H9 (cell line): Measurements from ENCODE around the gene LPAR2. TPM values are rescaled to one million over a fixed set of nuclear protein-coding genes. Genes with fewer than 3 reads are reported as not detected.

Source experiments
- DNase-seq: peaks from one replicate; pipeline ENCODE4 v3.0.0-alpha.2; 2017
- H2AFZ ChIP-seq: one replicate; pipeline ENCODE4 v1.6.1; 2013; ENCODE audit warnings: mild to moderate bottlenecking, low read length, control low read depth, moderate library complexity
- H2AK5ac ChIP-seq: 2 replicates; pipeline ENCODE4 v1.6.1; 2013; ENCODE audit warnings: low read length, control low read depth, mixed read lengths; ENCODE audit not compliant: insufficient read length
- H2BK120ac ChIP-seq: one replicate; pipeline ENCODE4 v1.6.1; 2013; ENCODE audit warnings: low read depth, mild to moderate bottlenecking, low read length, control low read depth, inconsistent platforms; ENCODE audit not compliant: poor library complexity, severe bottlenecking
- H2BK12ac ChIP-seq: 2 replicates; pipeline ENCODE4 v1.6.1; 2013; ENCODE audit warnings: low read length, control low read depth, mixed read lengths, low read depth; ENCODE audit not compliant: insufficient read length
- H2BK15ac ChIP-seq: 2 replicates; pipeline ENCODE4 v1.6.1; 2013; ENCODE audit warnings: low read depth, low read length, control low read depth
- H2BK20ac ChIP-seq: one replicate; pipeline ENCODE4 v1.6.1; 2013; ENCODE audit warnings: low read depth, mild to moderate bottlenecking, low read length, control low read depth, inconsistent platforms; ENCODE audit not compliant: poor library complexity, severe bottlenecking
- H2BK5ac ChIP-seq: 2 replicates; pipeline ENCODE4 v1.6.1; 2013; ENCODE audit warnings: low read length, control low read depth, mixed read lengths; ENCODE audit not compliant: insufficient read length
- H3K14ac ChIP-seq: 2 replicates; pipeline ENCODE4 v1.6.1; 2013; ENCODE audit warnings: low read length, control low read depth; ENCODE audit not compliant: insufficient read depth
- H3K18ac ChIP-seq: 2 replicates; pipeline ENCODE4 v1.6.1; 2013; ENCODE audit warnings: low read depth, mild to moderate bottlenecking, mixed read lengths, low read length, control low read depth; ENCODE audit not compliant: insufficient read length
- H3K23ac ChIP-seq: 2 replicates; pipeline ENCODE4 v1.6.1; 2013; ENCODE audit warnings: low read length, control low read depth, mixed read lengths, low read depth; ENCODE audit not compliant: insufficient read length
- H3K23me2 ChIP-seq: 2 replicates; pipeline ENCODE4 v1.6.1; 2013; ENCODE audit warnings: low read depth, mild to moderate bottlenecking, mixed read lengths, low read length, control low read depth; ENCODE audit not compliant: insufficient read length, poor library complexity, severe bottlenecking
- H3K27ac ChIP-seq: 2 replicates; pipeline ENCODE4 v1.5.1; 2013; ENCODE audit warnings: low read length, control low read depth, mixed read lengths, low read depth; ENCODE audit not compliant: insufficient read length
- H3K27me3 ChIP-seq: 2 replicates; pipeline ENCODE4 v1.6.1; 2013; ENCODE audit warnings: low read length, control low read depth, inconsistent platforms; ENCODE audit not compliant: insufficient read depth
- H3K4ac ChIP-seq: 2 replicates; pipeline ENCODE4 v1.6.1; 2013; ENCODE audit warnings: low read depth, mild to moderate bottlenecking, control low read depth, inconsistent platforms, low read length, moderate library complexity
- H3K4me1 ChIP-seq: 2 replicates; pipeline ENCODE4 v1.6.1; 2013; ENCODE audit warnings: low read length, control low read depth, inconsistent platforms; ENCODE audit not compliant: insufficient read depth
- H3K4me2 ChIP-seq: 2 replicates; pipeline ENCODE4 v1.6.1; 2013; ENCODE audit warnings: low read length, control low read depth, mixed read lengths; ENCODE audit not compliant: insufficient read length, insufficient read depth
- H3K56ac ChIP-seq: 2 replicates; pipeline ENCODE4 v1.6.1; 2013; ENCODE audit warnings: low read depth, mild to moderate bottlenecking, mixed read lengths, low read length, control low read depth; ENCODE audit not compliant: insufficient read length
- H3K79me1 ChIP-seq: 2 replicates; pipeline ENCODE4 v1.6.1; 2013; ENCODE audit warnings: low read depth, mild to moderate bottlenecking, moderate library complexity, low read length, control low read depth, inconsistent platforms; ENCODE audit not compliant: insufficient read depth, poor library complexity, severe bottlenecking
- H3K79me2 ChIP-seq: 2 replicates; pipeline ENCODE4 v1.6.1; 2013; ENCODE audit warnings: low read length, control low read depth, inconsistent platforms; ENCODE audit not compliant: insufficient read depth
- H3K9ac ChIP-seq: 2 replicates; pipeline ENCODE4 v1.6.1; 2013; ENCODE audit warnings: low read length, control low read depth, mixed read lengths; ENCODE audit not compliant: insufficient read length; ENCODE audit errors: extremely low read depth
- H3K9me3 ChIP-seq: one replicate; pipeline ENCODE4 v1.6.1; 2013; ENCODE audit warnings: low read depth, low read length, inconsistent platforms; ENCODE audit not compliant: control insufficient read depth
- H3T11ph ChIP-seq: one replicate; pipeline ENCODE4 v1.6.1; 2013; ENCODE audit warnings: mild to moderate bottlenecking, low read length, control low read depth, inconsistent platforms
- H4K20me1 ChIP-seq: one replicate; pipeline ENCODE4 v1.6.1; 2013; ENCODE audit not compliant: control insufficient read depth, insufficient read length, insufficient read depth
- H4K5ac ChIP-seq: 2 replicates; pipeline ENCODE4 v1.6.1; 2013; ENCODE audit warnings: low read depth, mild to moderate bottlenecking, mixed read lengths, low read length, control low read depth; ENCODE audit not compliant: insufficient read length
- H4K8ac ChIP-seq: replicated peaks from 2 replicates; pipeline ENCODE4 v1.6.1; 2013; ENCODE audit warnings: low read length, control low read depth, mixed read lengths, low read depth; ENCODE audit not compliant: insufficient read length
- H4K91ac ChIP-seq: 2 replicates; pipeline ENCODE4 v1.6.1; 2013; ENCODE audit warnings: low read depth, mild to moderate bottlenecking, moderate library complexity, mixed read lengths, low read length, control low read depth; ENCODE audit not compliant: insufficient read length
- H3K27ac Mint-ChIP-seq, 3 experiments: 2 replicates in 2 of 3; 3 replicates in 1 of 3; pipeline ENCODE4 v1.8.0; 2020 to 2021; ENCODE audit warnings: mixed read lengths in 3 of 3, mild to moderate bottlenecking in 1 of 3, moderate library complexity in 1 of 3
- H3K27me3 Mint-ChIP-seq: 2 replicates; pipeline ENCODE4 v1.8.0; 2021; ENCODE audit warnings: low read depth, mild to moderate bottlenecking, moderate library complexity, mixed read lengths
- H3K36me3 Mint-ChIP-seq, 3 experiments: 2 replicates in 2 of 3; 3 replicates in 1 of 3; pipeline ENCODE4 v1.8.0; 2020 to 2021; ENCODE audit warnings: low read depth in 3 of 3, mixed read lengths in 3 of 3; ENCODE audit not compliant: insufficient read depth in 1 of 3
- H3K4me1 Mint-ChIP-seq, 2 experiments: 2 replicates each; pipeline ENCODE4 v1.8.0; 2020; ENCODE audit warnings: mixed read lengths in 2 of 2
- H3K4me3 Mint-ChIP-seq, 2 experiments: 2 replicates in 1 of 2; 3 replicates in 1 of 2; pipeline ENCODE4 v1.8.0; 2020 to 2021; ENCODE audit warnings: mild to moderate bottlenecking in 2 of 2, mixed read lengths in 2 of 2, moderate library complexity in 1 of 2
- H3K9me3 Mint-ChIP-seq, 2 experiments: 2 replicates in 1 of 2; 3 replicates in 1 of 2; pipeline ENCODE4 v1.8.0; 2020; ENCODE audit warnings: mild to moderate bottlenecking in 2 of 2, mixed read lengths in 2 of 2, moderate library complexity in 1 of 2
- WGBS: extraction: QIAGEN DNeasy Blood & Tissue Kit; methylation state at CpG from one replicate; pipeline ENCODE4 v1.1.7; 2013; ENCODE audit warnings: missing lambda C conversion rate, low lambda C conversion rate, mixed read lengths; ENCODE audit not compliant: insufficient read length; ENCODE audit errors: extremely low coverage; 5-methylcytosine and 5-hydroxymethylcytosine counted together
- total RNA-seq: library from RNA; stranded (reverse); gene quantifications from 2 replicates; pipeline ENCODE4 v1.2.1, GENCODE V29; 2021
- TF ChIP-seq, protein P1 (sequence below): fragments of 200-600 bp; sonication (generic); conservative IDR thresholded peaks from 3 replicates; pipeline ENCODE4 v1.8.0; 2021; ENCODE audit warnings: antibody characterized with exemption, mild to moderate bottlenecking

LPAR2 gene
- total RNA-seq, 1 experiment from 2014 or later, result 51.8 TPM

DNA sequence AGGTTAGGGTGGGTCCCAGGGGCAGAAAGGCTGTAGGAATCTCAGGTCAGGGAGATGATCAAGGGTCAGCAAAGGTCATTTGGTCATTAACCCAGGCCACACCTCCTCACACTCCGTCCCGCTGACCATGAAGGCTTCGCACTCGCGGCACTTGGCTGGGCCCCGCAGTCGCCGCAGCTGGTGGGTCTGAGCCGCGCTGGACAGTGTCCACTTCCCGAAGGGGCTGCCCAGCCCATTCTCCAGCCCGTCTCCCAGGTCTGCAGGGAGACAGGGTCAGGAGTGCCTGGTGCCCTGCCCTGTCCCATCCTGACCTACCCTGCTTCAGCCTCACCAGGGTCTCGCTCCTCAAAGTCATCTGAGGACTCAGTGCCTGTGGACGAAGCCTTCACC lies 7.3 kb upstream of the LPAR2 start:
- no peak overlapping the region for H3K9ac ChIP-seq
- H3K4me1 ChIP-seq, result no peaks in the 10 kb centered on the region
- Mint-ChIP-seq H3K36me3 (peaks cover 9 to 39% (median 32%) of the 10 kb centered on the region in 3 experiments; a peak in 6 of 7 replicates), H3K4me3 (peak overlapping the region in 1 of 2 experiments; percentile 38; a peak in 1 of 5 replicates), H3K4me1 (peaks cover 0 to 4% of the 10 kb centered on the region in 2 experiments; a peak in 1 of 4 replicates), H3K27ac (peak overlapping the region in 1 of 3 experiments; percentile 59; a peak in 1 of 7 replicates), H3K9me3 (no peaks in the 10 kb centered on the region; a peak in 1 of 5 replicates), H3K27me3 (no peaks in the 10 kb centered on the region)
- H3T11ph ChIP-seq, result no peak overlapping the region
- no peak overlapping the region for H4K91ac ChIP-seq
- no peak overlapping the region for H3K23ac ChIP-seq
- no peaks in the 10 kb centered on the region for H3K27me3 ChIP-seq
- H2AFZ ChIP-seq, result no peak overlapping the region
- no peak overlapping the region for H3K56ac ChIP-seq
- no peaks in the 10 kb centered on the region for H4K20me1 ChIP-seq
- TF ChIP-seq, protein P1, sequence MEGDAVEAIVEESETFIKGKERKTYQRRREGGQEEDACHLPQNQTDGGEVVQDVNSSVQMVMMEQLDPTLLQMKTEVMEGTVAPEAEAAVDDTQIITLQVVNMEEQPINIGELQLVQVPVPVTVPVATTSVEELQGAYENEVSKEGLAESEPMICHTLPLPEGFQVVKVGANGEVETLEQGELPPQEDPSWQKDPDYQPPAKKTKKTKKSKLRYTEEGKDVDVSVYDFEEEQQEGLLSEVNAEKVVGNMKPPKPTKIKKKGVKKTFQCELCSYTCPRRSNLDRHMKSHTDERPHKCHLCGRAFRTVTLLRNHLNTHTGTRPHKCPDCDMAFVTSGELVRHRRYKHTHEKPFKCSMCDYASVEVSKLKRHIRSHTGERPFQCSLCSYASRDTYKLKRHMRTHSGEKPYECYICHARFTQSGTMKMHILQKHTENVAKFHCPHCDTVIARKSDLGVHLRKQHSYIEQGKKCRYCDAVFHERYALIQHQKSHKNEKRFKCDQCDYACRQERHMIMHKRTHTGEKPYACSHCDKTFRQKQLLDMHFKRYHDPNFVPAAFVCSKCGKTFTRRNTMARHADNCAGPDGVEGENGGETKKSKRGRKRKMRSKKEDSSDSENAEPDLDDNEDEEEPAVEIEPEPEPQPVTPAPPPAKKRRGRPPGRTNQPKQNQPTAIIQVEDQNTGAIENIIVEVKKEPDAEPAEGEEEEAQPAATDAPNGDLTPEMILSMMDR, result no peak
- H3K27ac ChIP-seq, result no peak overlapping the region
- no peak for DNase-seq
- H2BK5ac ChIP-seq, result no peak overlapping the region
- no CpG with 5 or more reads among the region's 14 CpGs for WGBS
- no peaks in the 10 kb centered on the region for H3K79me1 ChIP-seq
- no peak overlapping the region for H2BK120ac ChIP-seq
- H3K79me2 ChIP-seq, result no peaks in the 10 kb centered on the region
- no peak overlapping the region for H3K14ac ChIP-seq
- H3K9me3 ChIP-seq, result no peaks in the 10 kb centered on the region
- no peak overlapping the region for H2AK5ac ChIP-seq
- no peak overlapping the region for H2BK12ac ChIP-seq
- no peak overlapping the region for H3K4me2 ChIP-seq
- no peak overlapping the region for H3K18ac ChIP-seq
- no peak overlapping the region for H4K5ac ChIP-seq
- H4K8ac ChIP-seq, result no peak overlapping the region
- H2BK20ac ChIP-seq, result no peak overlapping the region
- H2BK15ac ChIP-seq, result no peak overlapping the region
- H3K23me2 ChIP-seq, result no peaks in the 10 kb centered on the region
- H3K4ac ChIP-seq, result no peak overlapping the region
